Fibroblast of lung (primary cell): ENCODE results near the gene MAP3K2. TPM values are rescaled to one million over a fixed set of nuclear protein-coding genes. Genes with fewer than 3 reads are reported as not detected.

Source experiments
- DNase-seq, 2 donors: peaks; one replicate each; pipeline versions ENCODE4 v3.0.0 to v3.0.0-alpha.2; 2010; ENCODE audit warnings: low read depth in 2 of 2
- H2AFZ ChIP-seq: 2 replicates; pipeline ENCODE4 v1.5.1; 2012; ENCODE audit warnings: low read length, control low read depth, inconsistent platforms
- H3K27ac ChIP-seq: 2 replicates; pipeline ENCODE4 v1.5.1; 2011; ENCODE audit warnings: low read length, control low read depth; ENCODE audit not compliant: insufficient read depth
- H3K27me3 ChIP-seq: 2 replicates; pipeline ENCODE4 v1.5.1; 2011; ENCODE audit warnings: mild to moderate bottlenecking, low read length; ENCODE audit not compliant: control insufficient read depth, insufficient read depth
- H3K36me3 ChIP-seq: 2 replicates; pipeline ENCODE4 v1.5.1; 2011; ENCODE audit warnings: low read length; ENCODE audit not compliant: control insufficient read depth, insufficient read depth
- H3K4me1 ChIP-seq: 2 replicates; pipeline ENCODE4 v1.5.1; 2011; ENCODE audit warnings: low read length; ENCODE audit not compliant: control insufficient read depth, insufficient read depth; ENCODE audit errors: extremely low read depth
- H3K4me2 ChIP-seq: 2 replicates; pipeline ENCODE4 v1.5.1; 2011; ENCODE audit warnings: low read length, control low read depth; ENCODE audit not compliant: insufficient read depth; ENCODE audit errors: extremely low read depth
- H3K4me3 ChIP-seq, 4 experiments: fragments of 200-600 bp in 1 of 4; sonication (generic) in 1 of 4; replicated peaks in 1 of 4; 2 replicates each; pipeline ENCODE4 v1.5.1; 2011 to 2016; ENCODE audit warnings: low read length in 4 of 4, low read depth in 3 of 4, mild to moderate bottlenecking in 3 of 4, control low read depth in 2 of 4, inconsistent platforms in 1 of 4, mixed read lengths in 1 of 4; ENCODE audit not compliant: insufficient read depth in 1 of 4; ENCODE audit errors: control extremely low read depth in 1 of 4
- H3K79me2 ChIP-seq: 2 replicates; pipeline ENCODE4 v1.5.1; 2012; ENCODE audit warnings: mild to moderate bottlenecking, low read length, inconsistent platforms; ENCODE audit not compliant: control insufficient read depth, insufficient read depth
- H3K9ac ChIP-seq: 2 replicates; pipeline ENCODE4 v1.5.1; 2011; ENCODE audit warnings: mild to moderate bottlenecking, low read length, control low read depth; ENCODE audit not compliant: insufficient read depth
- H3K9me3 ChIP-seq: 2 replicates; pipeline ENCODE4 v1.5.1; 2012; ENCODE audit warnings: low read depth, low read length; ENCODE audit not compliant: control insufficient read depth, insufficient read depth
- H4K20me1 ChIP-seq: 2 replicates; pipeline ENCODE4 v1.5.1; 2011; ENCODE audit warnings: low read length; ENCODE audit not compliant: control insufficient read depth, insufficient read depth; ENCODE audit errors: extremely low read depth
- EZH2 ChIP-seq: IDR thresholded peaks from 2 replicates; pipeline ENCODE4 v1.5.1; 2012; ENCODE audit warnings: low read length, control low read depth, mild to moderate bottlenecking; ENCODE audit errors: missing control alignments
- polyA plus RNA-seq, 2 donors: library from polyadenylated mRNA; depleted of rRNA in 1 of 2; stranded (reverse) in 1 of 2; unstranded in 1 of 2; fragments of >200 nt; gene quantifications; 2 replicates each; pipeline ENCODE4 v1.2.1, GENCODE V29; 2011 to 2012; ENCODE audit warnings: missing spikeins in 1 of 2
- total RNA-seq: library from RNA; depleted of rRNA; stranded (reverse); fragments of >200 nt; gene quantifications from 2 replicates; pipeline ENCODE4 v1.2.1, GENCODE V29; 2014
- TF ChIP-seq, protein P1 (sequence below), 2 donors: IDR thresholded peaks in 1 of 2; conservative IDR thresholded peaks in 1 of 2; 1 replicate in 1 of 2; 2 replicates in 1 of 2; pipeline ENCODE4 v1.5.1; 2011 to 2012; ENCODE audit warnings: low read length in 2 of 2, control low read depth in 1 of 2, inconsistent platforms in 1 of 2, low read depth in 1 of 2, mild to moderate bottlenecking in 1 of 2

The MAP3K2 gene
- total and polyA plus RNA-seq, 2 donors (not counting 1 experiment from before 2014, with no cell fraction given): 15.6 to 30.1 TPM

DNA sequence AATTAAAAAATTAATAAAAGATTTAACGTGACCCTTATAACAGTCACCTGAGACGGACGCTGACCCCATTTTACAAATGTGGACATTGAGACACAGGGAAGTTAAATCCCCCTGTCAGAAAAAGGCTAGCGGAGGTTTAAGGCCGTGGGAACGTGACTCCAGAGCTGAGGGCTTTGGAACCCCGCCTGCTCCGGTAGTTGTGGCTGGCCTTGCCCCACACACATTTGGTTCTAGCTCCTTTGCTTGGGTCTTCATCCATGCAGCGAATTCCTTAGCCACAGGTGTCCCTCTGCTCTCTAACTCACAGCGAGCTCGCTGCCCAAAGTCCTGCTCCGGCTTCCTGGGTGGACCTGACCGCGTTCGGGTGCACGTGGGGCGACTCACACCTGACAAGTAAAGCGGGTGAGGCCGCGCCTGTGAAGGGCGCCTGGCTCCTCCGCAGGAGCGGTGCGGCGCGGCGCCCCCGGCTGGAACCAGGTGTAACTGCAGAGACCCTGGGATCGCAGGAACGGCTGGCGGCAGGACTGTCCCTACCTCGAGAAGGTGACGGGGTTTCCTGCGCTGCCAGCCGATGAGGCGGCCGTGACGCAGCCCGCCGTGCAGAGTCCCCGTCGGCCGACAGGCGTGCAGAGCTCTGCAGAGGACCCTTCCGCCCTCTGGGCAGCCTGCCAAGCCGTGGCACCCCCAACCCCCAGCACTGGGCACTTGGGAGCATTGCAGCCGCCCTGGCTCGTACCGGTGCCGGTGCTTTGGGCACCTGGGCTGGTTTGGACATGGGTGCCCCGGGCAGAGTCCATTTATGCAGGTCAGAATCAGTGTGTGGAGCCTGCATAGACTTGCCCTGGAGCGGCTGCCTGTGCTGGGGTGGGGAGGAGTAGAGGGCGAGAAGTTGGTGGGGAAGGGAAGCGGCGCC is 28.1 kb upstream of the MAP3K2 start:
- peaks cover 6% of the 10 kb centered on the region for H3K4me1 ChIP-seq
- peaks cover 4% of the 10 kb centered on the region for H3K27me3 ChIP-seq
- H3K27ac ChIP-seq: no peak overlapping the region
- no peaks in the 10 kb centered on the region for H3K36me3 ChIP-seq
- no peak for TF ChIP-seq EZH2
- TF ChIP-seq, protein P1, sequence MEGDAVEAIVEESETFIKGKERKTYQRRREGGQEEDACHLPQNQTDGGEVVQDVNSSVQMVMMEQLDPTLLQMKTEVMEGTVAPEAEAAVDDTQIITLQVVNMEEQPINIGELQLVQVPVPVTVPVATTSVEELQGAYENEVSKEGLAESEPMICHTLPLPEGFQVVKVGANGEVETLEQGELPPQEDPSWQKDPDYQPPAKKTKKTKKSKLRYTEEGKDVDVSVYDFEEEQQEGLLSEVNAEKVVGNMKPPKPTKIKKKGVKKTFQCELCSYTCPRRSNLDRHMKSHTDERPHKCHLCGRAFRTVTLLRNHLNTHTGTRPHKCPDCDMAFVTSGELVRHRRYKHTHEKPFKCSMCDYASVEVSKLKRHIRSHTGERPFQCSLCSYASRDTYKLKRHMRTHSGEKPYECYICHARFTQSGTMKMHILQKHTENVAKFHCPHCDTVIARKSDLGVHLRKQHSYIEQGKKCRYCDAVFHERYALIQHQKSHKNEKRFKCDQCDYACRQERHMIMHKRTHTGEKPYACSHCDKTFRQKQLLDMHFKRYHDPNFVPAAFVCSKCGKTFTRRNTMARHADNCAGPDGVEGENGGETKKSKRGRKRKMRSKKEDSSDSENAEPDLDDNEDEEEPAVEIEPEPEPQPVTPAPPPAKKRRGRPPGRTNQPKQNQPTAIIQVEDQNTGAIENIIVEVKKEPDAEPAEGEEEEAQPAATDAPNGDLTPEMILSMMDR (conservative IDR thresholded peaks at IDR 0.05 in 1 of 2, IDR thresholded peaks at IDR 0.05 in 1 of 2; ENCODE audit: low read depth in 1 of 2, low read length in 2 of 2): peak; percentile 7 to 21
- no peak overlapping the region for H3K9ac ChIP-seq
- peak overlapping the region in 1 of 4 experiments; percentile 30 for H3K4me3 ChIP-seq
- no peaks in the 10 kb centered on the region for H4K20me1 ChIP-seq
- no peak overlapping the region for H3K4me2 ChIP-seq
- peak in 1 of 2 donors; percentile 36 for DNase-seq
- no peaks in the 10 kb centered on the region for H3K79me2 ChIP-seq
- H2AFZ ChIP-seq: no peak overlapping the region
- no peaks in the 10 kb centered on the region for H3K9me3 ChIP-seq

DNA sequence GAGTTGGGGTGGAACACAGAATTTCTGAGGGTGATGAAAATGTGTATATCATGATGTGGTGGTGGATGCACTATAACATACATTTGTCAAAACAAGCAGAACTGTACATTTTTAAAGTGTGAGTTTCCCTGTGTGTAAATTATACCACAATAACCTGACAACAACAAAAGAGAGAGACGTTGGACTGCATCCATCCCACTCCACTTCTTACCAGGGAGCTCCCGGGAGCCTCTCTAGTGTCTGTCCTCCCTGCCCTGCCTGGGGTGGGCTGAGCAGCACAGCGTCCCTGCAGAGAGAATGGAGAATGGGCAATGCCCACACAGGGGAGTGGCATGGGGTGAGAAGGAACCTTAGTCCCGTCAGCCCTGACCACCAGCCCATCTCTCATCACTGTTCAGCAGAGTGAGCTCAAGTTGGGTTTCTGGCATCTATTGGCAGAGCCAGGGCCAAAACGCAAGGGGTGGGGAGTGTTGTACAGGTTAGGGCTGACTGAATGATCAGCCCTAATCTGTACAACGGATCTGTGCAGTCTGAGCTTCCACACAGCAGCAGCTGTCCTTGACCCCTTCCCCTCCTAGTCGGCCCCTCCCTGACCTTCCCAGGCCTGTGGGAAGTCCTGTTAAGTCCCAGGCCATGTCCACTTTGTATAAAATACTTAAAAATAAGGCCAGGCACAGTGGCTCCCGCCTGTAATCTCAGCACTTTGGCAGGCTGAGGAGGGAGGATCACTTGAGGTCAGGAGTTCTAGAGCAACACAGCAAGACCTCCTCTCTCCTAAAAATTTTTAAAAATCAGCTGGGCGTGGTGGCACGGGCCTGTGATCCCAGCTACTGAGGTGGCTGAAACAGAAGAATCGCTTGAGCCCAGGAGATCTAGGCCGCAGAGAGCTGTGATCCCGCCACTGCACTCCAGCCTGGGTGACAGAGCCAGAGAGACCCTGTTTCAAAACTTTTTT is 27.1 kb upstream of the MAP3K2 start:
- Histone ChIP-seq H3K4me3 (no peak overlapping the region), H3K79me2 (no peaks in the 10 kb centered on the region), H3K9me3 (no peaks in the 10 kb centered on the region), H3K9ac (no peak overlapping the region), H3K36me3 (no peaks in the 10 kb centered on the region), H3K4me2 (no peak overlapping the region), H2AFZ (no peak overlapping the region), H3K27me3 (peaks cover 3% of the 10 kb centered on the region), H3K4me1 (peaks cover 6% of the 10 kb centered on the region), H3K27ac (no peak overlapping the region), H4K20me1 (no peaks in the 10 kb centered on the region)
- no peak for DNase-seq
- no peak for TF ChIP-seq EZH2
- TF ChIP-seq, protein P1 (conservative IDR thresholded peaks at IDR 0.05 in 1 of 2, IDR thresholded peaks at IDR 0.05 in 1 of 2; ENCODE audit: low read depth in 1 of 2, low read length in 2 of 2): no peak
